ENCODE measurements around the gene TMBIM6.

TMBIM6 gene

GRCh38 chr12:49750996-49751393, 9.6 kb downstream of the TMBIM6 start:
- Histone ChIP-seq H3K36me3 (ENCODE audit: insufficient read depth) (peaks cover 13% of the 10 kb centered on the region; the same call in 1 of the 2 replicates), H2AFZ (ENCODE audit: low read depth) (no peak overlapping the region), H3K4me3 (IDR thresholded peaks at IDR 0.05; ENCODE audit: insufficient read depth, low read depth, low read length) (no peak overlapping the region), H3K79me2 (ENCODE audit: insufficient read depth, low read depth) (peaks cover 98% of the 10 kb centered on the region), H3K9ac (no peak overlapping the region; the same call in 1 of the 2 replicates), H3K27me3 (ENCODE audit: insufficient read depth, low read depth) (no peaks in the 10 kb centered on the region), H3K27ac (peak overlapping the region; percentile 48), H4K20me1 (ENCODE audit: insufficient read depth) (peaks cover 15% of the 10 kb centered on the region), H3K4me1 (ENCODE audit: low read depth, poor library complexity, severe bottlenecking) (peaks cover 91% of the 10 kb centered on the region), H3K4me2 (peak overlapping the region; percentile 59)
- TF ChIP-seq, protein P1, sequence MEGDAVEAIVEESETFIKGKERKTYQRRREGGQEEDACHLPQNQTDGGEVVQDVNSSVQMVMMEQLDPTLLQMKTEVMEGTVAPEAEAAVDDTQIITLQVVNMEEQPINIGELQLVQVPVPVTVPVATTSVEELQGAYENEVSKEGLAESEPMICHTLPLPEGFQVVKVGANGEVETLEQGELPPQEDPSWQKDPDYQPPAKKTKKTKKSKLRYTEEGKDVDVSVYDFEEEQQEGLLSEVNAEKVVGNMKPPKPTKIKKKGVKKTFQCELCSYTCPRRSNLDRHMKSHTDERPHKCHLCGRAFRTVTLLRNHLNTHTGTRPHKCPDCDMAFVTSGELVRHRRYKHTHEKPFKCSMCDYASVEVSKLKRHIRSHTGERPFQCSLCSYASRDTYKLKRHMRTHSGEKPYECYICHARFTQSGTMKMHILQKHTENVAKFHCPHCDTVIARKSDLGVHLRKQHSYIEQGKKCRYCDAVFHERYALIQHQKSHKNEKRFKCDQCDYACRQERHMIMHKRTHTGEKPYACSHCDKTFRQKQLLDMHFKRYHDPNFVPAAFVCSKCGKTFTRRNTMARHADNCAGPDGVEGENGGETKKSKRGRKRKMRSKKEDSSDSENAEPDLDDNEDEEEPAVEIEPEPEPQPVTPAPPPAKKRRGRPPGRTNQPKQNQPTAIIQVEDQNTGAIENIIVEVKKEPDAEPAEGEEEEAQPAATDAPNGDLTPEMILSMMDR (conservative IDR thresholded peaks at IDR 0.05; ENCODE audit: low read depth, low read length), result no peak

DNA sequence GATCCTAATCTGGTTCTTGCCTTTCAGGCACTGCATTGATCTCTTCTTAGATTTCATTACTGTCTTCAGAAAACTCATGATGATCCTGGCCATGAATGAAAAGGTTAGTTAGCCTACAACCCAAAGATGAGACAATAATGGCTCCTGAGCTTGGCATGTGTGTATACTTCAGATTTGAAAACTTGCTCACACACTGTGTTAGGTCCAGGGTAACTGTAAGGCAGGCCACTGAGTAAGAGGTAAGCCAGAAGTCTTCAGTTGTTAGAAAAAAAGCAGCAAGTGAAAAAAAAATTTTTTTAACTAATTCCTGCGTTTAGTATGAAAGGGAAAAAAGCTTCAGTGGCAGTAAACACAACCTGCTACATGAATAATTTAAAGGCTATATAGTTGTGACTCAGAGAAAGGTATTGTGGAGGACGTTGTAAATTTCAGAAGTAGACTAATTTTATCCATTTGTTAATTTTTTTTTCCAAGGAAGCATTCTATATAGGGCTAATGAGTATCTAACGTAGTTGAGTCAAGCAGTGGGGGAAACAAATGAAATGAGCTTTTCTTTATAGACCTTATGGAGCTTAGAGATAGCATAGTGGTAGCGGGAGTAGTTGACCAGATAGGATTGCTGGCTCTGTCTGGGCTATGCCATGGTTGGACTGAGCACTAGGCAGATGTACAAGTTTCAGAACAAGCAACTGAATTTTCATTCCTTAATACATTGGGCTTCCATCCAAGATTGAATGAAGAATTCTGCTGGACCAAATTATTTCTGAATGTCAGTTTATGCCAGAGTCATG, 20.5 kb downstream of the TMBIM6 start:
- H3K79me2 ChIP-seq (ENCODE audit: insufficient read depth, low read depth), result peaks cover 14% of the 10 kb centered on the region; the same call in 1 of the 2 replicates
- peaks cover 64% of the 10 kb centered on the region for H3K4me1 ChIP-seq (ENCODE audit: low read depth, poor library complexity, severe bottlenecking)
- H3K9ac ChIP-seq, result no peak overlapping the region
- no peak overlapping the region for H2AFZ ChIP-seq (ENCODE audit: low read depth)
- TF ChIP-seq, protein P1 (conservative IDR thresholded peaks at IDR 0.05; ENCODE audit: low read depth, low read length), result no peak
- peaks cover 10% of the 10 kb centered on the region for H3K36me3 ChIP-seq (ENCODE audit: insufficient read depth)
- no peaks in the 10 kb centered on the region for H3K27me3 ChIP-seq (ENCODE audit: insufficient read depth, low read depth)
- H4K20me1 ChIP-seq (ENCODE audit: insufficient read depth), result no peaks in the 10 kb centered on the region
- H3K4me3 ChIP-seq (IDR thresholded peaks at IDR 0.05; ENCODE audit: insufficient read depth, low read depth, low read length), result no peak overlapping the region
- peak overlapping the region; percentile 33 for H3K4me2 ChIP-seq
- peak overlapping the region; percentile 45; the same call in 1 of the 2 replicates for H3K27ac ChIP-seq

GRCh38 chr12:49762468-49762847, 21.1 kb downstream of the TMBIM6 start:
- TF ChIP-seq, protein P1 (conservative IDR thresholded peaks at IDR 0.05; ENCODE audit: low read depth, low read length), result no peak
- Histone ChIP-seq H3K4me1 (ENCODE audit: low read depth, poor library complexity, severe bottlenecking) (peaks cover 63% of the 10 kb centered on the region), H3K27me3 (ENCODE audit: insufficient read depth, low read depth) (no peaks in the 10 kb centered on the region), H3K27ac (peak overlapping the region; percentile 45; the same call in 1 of the 2 replicates), H2AFZ (ENCODE audit: low read depth) (no peak overlapping the region), H3K9ac (no peak overlapping the region), H4K20me1 (ENCODE audit: insufficient read depth) (no peaks in the 10 kb centered on the region), H3K4me3 (IDR thresholded peaks at IDR 0.05; ENCODE audit: insufficient read depth, low read depth, low read length) (no peak overlapping the region), H3K36me3 (ENCODE audit: insufficient read depth) (peaks cover 10% of the 10 kb centered on the region), H3K79me2 (ENCODE audit: insufficient read depth, low read depth) (peaks cover 9% of the 10 kb centered on the region; the same call in 1 of the 2 replicates), H3K4me2 (peak overlapping the region; percentile 33)

DNA sequence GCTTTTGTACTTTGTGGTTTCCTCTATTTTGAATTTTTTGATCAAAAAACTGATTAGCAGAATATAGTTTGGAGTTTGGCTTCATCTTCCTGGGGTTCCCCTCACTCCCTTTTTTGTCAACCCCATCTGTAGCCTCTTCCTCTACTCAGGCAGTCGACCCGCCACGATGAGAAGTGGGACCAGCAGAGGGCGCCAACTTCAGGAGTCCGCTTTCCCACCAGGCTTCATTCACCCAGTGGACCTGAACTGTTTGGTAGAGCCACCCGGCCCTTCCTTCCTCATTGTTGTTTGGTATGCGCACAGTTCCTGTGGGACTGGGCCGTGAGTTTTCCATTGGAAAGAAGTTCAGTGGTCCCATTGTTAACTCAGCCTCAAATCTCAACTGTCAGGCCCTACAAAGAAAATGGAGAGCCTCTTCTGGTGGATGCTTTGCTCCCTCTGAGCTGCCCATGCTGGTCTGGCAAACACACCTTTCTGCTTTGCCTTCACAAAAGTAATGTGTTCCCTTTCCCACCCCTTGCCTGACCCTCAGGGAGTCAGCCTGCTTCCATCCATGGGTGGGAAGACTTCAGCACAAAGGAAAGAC, 21.7 kb downstream of the TMBIM6 start:
- Histone ChIP-seq H3K9ac (no peak overlapping the region), H3K27me3 (ENCODE audit: insufficient read depth, low read depth) (no peaks in the 10 kb centered on the region), H3K79me2 (ENCODE audit: insufficient read depth, low read depth) (peaks cover 3% of the 10 kb centered on the region; the same call in 1 of the 2 replicates), H3K4me1 (ENCODE audit: low read depth, poor library complexity, severe bottlenecking) (peaks cover 63% of the 10 kb centered on the region), H3K36me3 (ENCODE audit: insufficient read depth) (peaks cover 5% of the 10 kb centered on the region; the same call in 1 of the 2 replicates), H3K4me2 (peak overlapping the region; percentile 33), H4K20me1 (ENCODE audit: insufficient read depth) (no peaks in the 10 kb centered on the region), H3K4me3 (IDR thresholded peaks at IDR 0.05; ENCODE audit: insufficient read depth, low read depth, low read length) (no peak overlapping the region), H3K27ac (peak overlapping the region; percentile 45; the same call in 1 of the 2 replicates), H2AFZ (ENCODE audit: low read depth) (no peak overlapping the region)
- TF ChIP-seq, protein P1 (conservative IDR thresholded peaks at IDR 0.05; ENCODE audit: low read depth, low read length), result peak; percentile 83

All from KMS-11 (cell line).